NCI-H510A (cell line): ENCODE measurements around the gene IBTK.
A peak's percentile ranks its signal among the peaks of the same experiment; 100 is the strongest.
"Not testable (repeated sequence)": the region's sequence is repeated elsewhere in the genome, so short reads cannot be mapped to it uniquely, and the experiment has no call there.

Experiments used
- DNase-seq: peaks from one replicate; lab custom pipeline; 2025; lab: John Stamatoyannopoulos, UW

The IBTK gene

GRCh38 chr6:82247505-82248272 is at the start of gene IBTK:
Gene IBTK (minus strand): TSS chr6:82247744. CDS start chr6:82240486, 7,258 bp downstream.
- DNase-seq = peak; percentile 64

GRCh38 chr6:82283771-82284410 is 36.3 kb upstream of the IBTK start:
- no peak for DNase-seq

GRCh38 chr6:82281550-82281949 is 34.0 kb upstream of the IBTK start:
- not testable (repeated sequence) for DNase-seq

- DNase-seq = no peak
These were observed 30.1 kb upstream of the IBTK start for GRCh38 chr6:82277686-82278085.

- DNase-seq = no peak
These were observed 28.1 kb upstream of the IBTK start for GRCh38 chr6:82275686-82276085.

- no peak for DNase-seq
These were observed 25.8 kb upstream of the IBTK start for GRCh38 chr6:82273295-82273694.

GRCh38 chr6:82270881-82271635 is 23.5 kb upstream of the IBTK start:
- DNase-seq = no peak

- DNase-seq = no peak
These were observed 20.8 kb upstream of the IBTK start for GRCh38 chr6:82268301-82268846.

GRCh38 chr6:82264824-82265223 is 17.3 kb upstream of the IBTK start:
- no peak for DNase-seq

GRCh38 chr6:82264321-82264720 is 16.8 kb upstream of the IBTK start:
- no peak for DNase-seq

GRCh38 chr6:82263916-82264315 is 16.4 kb upstream of the IBTK start:
- no peak for DNase-seq

- no peak for DNase-seq
These were observed 13.6 kb upstream of the IBTK start for GRCh38 chr6:82260997-82261732.

GRCh38 chr6:82259389-82259788 is 11.8 kb upstream of the IBTK start:
- DNase-seq = no peak

- DNase-seq = no peak
These were observed 9.7 kb upstream of the IBTK start for GRCh38 chr6:82257088-82257774.

GRCh38 chr6:82254722-82255121 is 7.2 kb upstream of the IBTK start:
- not testable (repeated sequence) for DNase-seq

GRCh38 chr6:82251942-82252341 is 4.4 kb upstream of the IBTK start:
- no peak for DNase-seq

GRCh38 chr6:82249381-82250253 is 2.1 kb upstream of the IBTK start:
- no peak for DNase-seq

- DNase-seq = no peak
These were observed 760 bp upstream of the IBTK start for GRCh38 chr6:82248273-82248735.

GRCh38 chr6:82246802-82247504 is 591 bp downstream of the IBTK start:
- no peak for DNase-seq

GRCh38 chr6:82246370-82246769 is 1.2 kb downstream of the IBTK start:
- no peak for DNase-seq
